Measurements from ENCODE around the gene NADK2. TPM values are rescaled to one million over a fixed set of nuclear protein-coding genes. Genes with fewer than 3 reads are reported as not detected.

NADK2 gene
- total and polyA plus RNA-seq, 10 of the 15 experiments (the other 5 are each of a cell fraction or from before 2014, with no cell fraction given), result 2.4 to 9.0 (median 6.3) TPM

DNA sequence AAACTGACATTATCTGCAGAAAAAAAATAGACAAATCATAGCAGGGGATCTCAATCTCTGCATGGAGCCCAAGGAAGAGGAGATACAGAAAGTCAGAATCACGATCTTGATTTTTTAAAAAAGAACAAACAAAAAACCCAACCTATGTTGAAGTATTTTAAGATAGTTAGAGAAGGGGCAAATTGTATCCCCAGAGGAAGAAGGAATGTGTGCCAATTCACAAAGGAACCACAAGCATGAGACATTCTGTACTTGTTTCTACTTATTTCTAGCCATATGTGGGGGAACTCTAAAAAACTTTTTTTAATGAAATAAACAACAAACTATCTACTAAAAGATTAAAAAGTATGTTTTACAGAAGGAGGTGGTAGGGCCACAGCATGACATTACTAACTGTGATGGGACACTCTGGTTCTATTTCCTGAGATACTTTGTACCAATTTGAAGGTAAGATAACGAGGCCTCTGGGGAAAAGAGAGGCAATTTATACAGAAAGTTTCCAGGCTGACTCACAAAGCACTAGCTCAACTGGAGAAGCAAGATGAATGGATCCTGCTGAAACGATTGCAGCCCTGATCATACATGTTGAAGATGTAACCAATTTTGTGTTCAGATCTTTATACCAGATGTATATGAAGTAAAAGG lies 37.5 kb upstream of the NADK2 start:
- DNase-seq (ENCODE audit: low read depth, low spot score) (no peak), FAIRE-seq (no peak), ATAC-seq (no peak; the same call in 2 of the 3 replicates)
- no TSS peak for BruUV-seq (replicated peaks)
- Histone ChIP-seq H3K4me2 (ENCODE audit: control insufficient read depth, insufficient read depth) (no peak overlapping the region), H3K27ac (ENCODE audit: control insufficient read depth, insufficient read depth) (no peak overlapping the region), H3K9ac (ENCODE audit: control insufficient read depth, insufficient read depth, low read length) (no peak overlapping the region), H3K79me2 (ENCODE audit: control insufficient read depth, insufficient read depth, low read length) (no peaks in the 10 kb centered on the region), H3K4me3 (no peak overlapping the region), H3K36me3 (ENCODE audit: control insufficient read depth in 2 of 2, insufficient read depth in 2 of 2, low read length in 1 of 2) (no peaks in the 10 kb centered on the region), H4K20me1 (ENCODE audit: control insufficient read depth, insufficient read depth) (no peaks in the 10 kb centered on the region), H2AFZ (ENCODE audit: control insufficient read depth, low read depth, low read length) (no peak overlapping the region), H3K9me3 (replicated peaks; ENCODE audit: control insufficient read depth, insufficient read depth, low read length) (no peaks in the 10 kb centered on the region), H3K27me3 (replicated peaks in 1 of 2; ENCODE audit: control insufficient read depth in 2 of 2, insufficient read depth in 2 of 2, low read length in 1 of 2) (no peaks in the 10 kb centered on the region), H3K4me1 (ENCODE audit: control insufficient read depth, insufficient read depth, low read length) (no peaks in the 10 kb centered on the region)
- CTCF ChIA-PET, result interaction anchor here (1.4 to 2.2 kb wide), 2 partner anchors 15 to 27 kb away, joined by 3 to 21 read pairs; no protein-coding TSS in a partner anchor
- TF ChIP-seq, protein P1, sequence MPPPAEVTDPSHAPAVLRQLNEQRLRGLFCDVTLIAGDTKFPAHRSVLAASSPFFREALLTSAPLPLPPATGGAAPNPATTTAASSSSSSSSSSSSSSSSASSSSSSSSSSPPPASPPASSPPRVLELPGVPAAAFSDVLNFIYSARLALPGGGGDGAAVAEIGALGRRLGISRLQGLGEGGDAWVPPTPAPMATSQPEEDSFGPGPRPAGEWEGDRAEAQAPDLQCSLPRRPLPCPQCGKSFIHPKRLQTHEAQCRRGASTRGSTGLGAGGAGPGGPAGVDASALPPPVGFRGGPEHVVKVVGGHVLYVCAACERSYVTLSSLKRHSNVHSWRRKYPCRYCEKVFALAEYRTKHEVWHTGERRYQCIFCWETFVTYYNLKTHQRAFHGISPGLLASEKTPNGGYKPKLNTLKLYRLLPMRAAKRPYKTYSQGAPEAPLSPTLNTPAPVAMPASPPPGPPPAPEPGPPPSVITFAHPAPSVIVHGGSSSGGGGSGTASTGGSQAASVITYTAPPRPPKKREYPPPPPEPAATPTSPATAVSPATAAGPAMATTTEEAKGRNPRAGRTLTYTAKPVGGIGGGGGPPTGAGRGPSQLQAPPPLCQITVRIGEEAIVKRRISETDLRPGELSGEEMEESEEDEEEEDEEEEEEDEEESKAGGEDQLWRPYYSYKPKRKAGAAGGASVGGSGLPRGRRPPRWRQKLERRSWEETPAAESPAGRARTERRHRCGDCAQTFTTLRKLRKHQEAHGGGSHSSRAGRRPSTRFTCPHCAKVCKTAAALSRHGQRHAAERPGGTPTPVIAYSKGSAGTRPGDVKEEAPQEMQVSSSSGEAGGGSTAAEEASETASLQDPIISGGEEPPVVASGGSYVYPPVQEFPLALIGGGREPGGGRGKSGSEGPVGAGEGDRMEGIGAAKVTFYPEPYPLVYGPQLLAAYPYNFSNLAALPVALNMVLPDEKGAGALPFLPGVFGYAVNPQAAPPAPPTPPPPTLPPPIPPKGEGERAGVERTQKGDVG (CRISPR knock-in tag; IDR thresholded peaks at IDR 0.05), result no peak
- TF ChIP-seq HDGF (IDR thresholded peaks at IDR 0.05) (no peak), MTA2 (IDR thresholded peaks at IDR 0.05; ENCODE audit: low read depth) (peak; percentile 15; the same call in 1 of the 2 replicates), WRNIP1 (IDR thresholded peaks at IDR 0.05; ENCODE audit: borderline replicate concordance, low read depth, low read length) (no peak), MEF2B (IDR thresholded peaks at IDR 0.05; ENCODE audit: partially characterized antibody, poor library complexity, severe bottlenecking) (peak; percentile 10), SIX5 (IDR thresholded peaks at IDR 0.05; ENCODE audit: low read depth, low read length, severe bottlenecking) (no peak)
- TF ChIP-seq, protein P2, sequence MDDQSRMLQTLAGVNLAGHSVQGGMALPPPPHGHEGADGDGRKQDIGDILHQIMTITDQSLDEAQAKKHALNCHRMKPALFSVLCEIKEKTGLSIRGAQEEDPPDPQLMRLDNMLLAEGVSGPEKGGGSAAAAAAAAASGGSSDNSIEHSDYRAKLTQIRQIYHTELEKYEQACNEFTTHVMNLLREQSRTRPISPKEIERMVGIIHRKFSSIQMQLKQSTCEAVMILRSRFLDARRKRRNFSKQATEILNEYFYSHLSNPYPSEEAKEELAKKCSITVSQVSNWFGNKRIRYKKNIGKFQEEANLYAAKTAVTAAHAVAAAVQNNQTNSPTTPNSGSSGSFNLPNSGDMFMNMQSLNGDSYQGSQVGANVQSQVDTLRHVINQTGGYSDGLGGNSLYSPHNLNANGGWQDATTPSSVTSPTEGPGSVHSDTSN (IDR thresholded peaks at IDR 0.05; ENCODE audit: insufficient replicate concordance, low read depth, low read length), result no peak
- TF ChIP-seq, protein P3, sequence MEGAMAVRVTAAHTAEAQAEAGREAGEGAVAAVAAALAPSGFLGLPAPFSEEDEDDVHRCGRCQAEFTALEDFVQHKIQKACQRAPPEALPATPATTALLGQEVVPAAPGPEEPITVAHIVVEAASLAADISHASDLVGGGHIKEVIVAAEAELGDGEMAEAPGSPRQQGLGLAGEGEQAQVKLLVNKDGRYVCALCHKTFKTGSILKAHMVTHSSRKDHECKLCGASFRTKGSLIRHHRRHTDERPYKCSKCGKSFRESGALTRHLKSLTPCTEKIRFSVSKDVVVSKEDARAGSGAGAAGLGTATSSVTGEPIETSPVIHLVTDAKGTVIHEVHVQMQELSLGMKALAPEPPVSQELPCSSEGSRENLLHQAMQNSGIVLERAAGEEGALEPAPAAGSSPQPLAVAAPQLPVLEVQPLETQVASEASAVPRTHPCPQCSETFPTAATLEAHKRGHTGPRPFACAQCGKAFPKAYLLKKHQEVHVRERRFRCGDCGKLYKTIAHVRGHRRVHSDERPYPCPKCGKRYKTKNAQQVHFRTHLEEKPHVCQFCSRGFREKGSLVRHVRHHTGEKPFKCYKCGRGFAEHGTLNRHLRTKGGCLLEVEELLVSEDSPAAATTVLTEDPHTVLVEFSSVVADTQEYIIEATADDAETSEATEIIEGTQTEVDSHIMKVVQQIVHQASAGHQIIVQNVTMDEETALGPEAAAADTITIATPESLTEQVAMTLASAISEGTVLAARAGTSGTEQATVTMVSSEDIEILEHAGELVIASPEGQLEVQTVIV (IDR thresholded peaks at IDR 0.05; ENCODE audit: borderline replicate concordance, partially characterized antibody), result no peak
- TF ChIP-seq, protein P4, sequence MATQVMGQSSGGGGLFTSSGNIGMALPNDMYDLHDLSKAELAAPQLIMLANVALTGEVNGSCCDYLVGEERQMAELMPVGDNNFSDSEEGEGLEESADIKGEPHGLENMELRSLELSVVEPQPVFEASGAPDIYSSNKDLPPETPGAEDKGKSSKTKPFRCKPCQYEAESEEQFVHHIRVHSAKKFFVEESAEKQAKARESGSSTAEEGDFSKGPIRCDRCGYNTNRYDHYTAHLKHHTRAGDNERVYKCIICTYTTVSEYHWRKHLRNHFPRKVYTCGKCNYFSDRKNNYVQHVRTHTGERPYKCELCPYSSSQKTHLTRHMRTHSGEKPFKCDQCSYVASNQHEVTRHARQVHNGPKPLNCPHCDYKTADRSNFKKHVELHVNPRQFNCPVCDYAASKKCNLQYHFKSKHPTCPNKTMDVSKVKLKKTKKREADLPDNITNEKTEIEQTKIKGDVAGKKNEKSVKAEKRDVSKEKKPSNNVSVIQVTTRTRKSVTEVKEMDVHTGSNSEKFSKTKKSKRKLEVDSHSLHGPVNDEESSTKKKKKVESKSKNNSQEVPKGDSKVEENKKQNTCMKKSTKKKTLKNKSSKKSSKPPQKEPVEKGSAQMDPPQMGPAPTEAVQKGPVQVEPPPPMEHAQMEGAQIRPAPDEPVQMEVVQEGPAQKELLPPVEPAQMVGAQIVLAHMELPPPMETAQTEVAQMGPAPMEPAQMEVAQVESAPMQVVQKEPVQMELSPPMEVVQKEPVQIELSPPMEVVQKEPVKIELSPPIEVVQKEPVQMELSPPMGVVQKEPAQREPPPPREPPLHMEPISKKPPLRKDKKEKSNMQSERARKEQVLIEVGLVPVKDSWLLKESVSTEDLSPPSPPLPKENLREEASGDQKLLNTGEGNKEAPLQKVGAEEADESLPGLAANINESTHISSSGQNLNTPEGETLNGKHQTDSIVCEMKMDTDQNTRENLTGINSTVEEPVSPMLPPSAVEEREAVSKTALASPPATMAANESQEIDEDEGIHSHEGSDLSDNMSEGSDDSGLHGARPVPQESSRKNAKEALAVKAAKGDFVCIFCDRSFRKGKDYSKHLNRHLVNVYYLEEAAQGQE (IDR thresholded peaks at IDR 0.05; ENCODE audit: low read depth, low read length), result no peak
- POLR2A ChIA-PET, result no interaction called here
- intact Hi-C loops (cut with micrococcal nuclease; ENCODE audit: unreplicated experiment) (no loop called here), in situ Hi-C loops (cut with MboI) (no loop called here)
- 0% methylated on average over 3 of the region's 3 CpGs for WGBS (ENCODE audit: insufficient coverage, insufficient replicate concordance, low lambda C conversion rate, missing lambda C conversion rate)
- SMC1A ChIA-PET (ENCODE audit: uncharacterized antibody, unreplicated experiment), result interaction anchor here (1.9 kb wide), 1 partner anchor 10 kb away, joined by 7 read pairs; no protein-coding TSS in a partner anchor
- RAD21 ChIA-PET (ENCODE audit: unreplicated experiment), result no interaction called here
